ENCODE results near the gene AOPEP.

AOPEP gene

GRCh38 chr9:95029288-95029687 is 302.8 kb downstream of the AOPEP start:
- Histone ChIP-seq H2AFZ (ENCODE audit: low read depth, low read length) (no peak overlapping the region), H3K9me3 (ENCODE audit: insufficient read depth, low read length) (no peaks in the 10 kb centered on the region), H3K4me3 (ENCODE audit: low read length) (no peak overlapping the region), H3K4me1 (ENCODE audit: low read length) (no peaks in the 10 kb centered on the region), H3K79me2 (ENCODE audit: low read length) (no peaks in the 10 kb centered on the region), H3K27me3 (ENCODE audit: low read depth, low read length) (no peaks in the 10 kb centered on the region), H3K36me3 (replicated peaks; ENCODE audit: low read depth, low read length) (no peaks in the 10 kb centered on the region), H4K20me1 (ENCODE audit: insufficient read depth, low read length) (no peaks in the 10 kb centered on the region; the same call in 1 of the 2 replicates), H3K4me2 (ENCODE audit: low read length) (no peak overlapping the region), H3K27ac (ENCODE audit: low read length) (no peak overlapping the region), H3K9ac (ENCODE audit: low read length) (no peak overlapping the region)
- no peak for TF ChIP-seq EZH2phosphoT487 (IDR thresholded peaks at IDR 0.05; ENCODE audit: low read depth)
- no peak for TF ChIP-seq CTCF (IDR thresholded peaks at IDR 0.05; ENCODE audit: low read depth, low read length)

- Histone ChIP-seq H3K9me3 (ENCODE audit: insufficient read depth, low read length) (no peaks in the 10 kb centered on the region), H3K27ac (ENCODE audit: low read length) (no peak overlapping the region), H3K4me1 (ENCODE audit: low read length) (no peaks in the 10 kb centered on the region), H3K9ac (ENCODE audit: low read length) (no peak overlapping the region), H3K4me3 (ENCODE audit: low read length) (no peak overlapping the region), H3K79me2 (ENCODE audit: low read length) (no peaks in the 10 kb centered on the region), H4K20me1 (ENCODE audit: insufficient read depth, low read length) (no peaks in the 10 kb centered on the region; the same call in 1 of the 2 replicates), H2AFZ (ENCODE audit: low read depth, low read length) (no peak overlapping the region), H3K36me3 (replicated peaks; ENCODE audit: low read depth, low read length) (no peaks in the 10 kb centered on the region), H3K27me3 (ENCODE audit: low read depth, low read length) (no peaks in the 10 kb centered on the region), H3K4me2 (ENCODE audit: low read length) (no peak overlapping the region)
- no peak for TF ChIP-seq EZH2phosphoT487 (IDR thresholded peaks at IDR 0.05; ENCODE audit: low read depth)
- TF ChIP-seq CTCF (IDR thresholded peaks at IDR 0.05; ENCODE audit: low read depth, low read length), result no peak
These were observed 303.2 kb downstream of the AOPEP start for GRCh38 chr9:95029720-95030119.

GRCh38 chr9:95030344-95030743 is 303.8 kb downstream of the AOPEP start:
- no peaks in the 10 kb centered on the region for H3K79me2 ChIP-seq (ENCODE audit: low read length)
- H3K9ac ChIP-seq (ENCODE audit: low read length), result no peak overlapping the region
- H3K4me3 ChIP-seq (ENCODE audit: low read length), result no peak overlapping the region
- no peak overlapping the region for H3K27ac ChIP-seq (ENCODE audit: low read length)
- H3K27me3 ChIP-seq (ENCODE audit: low read depth, low read length), result no peaks in the 10 kb centered on the region
- no peaks in the 10 kb centered on the region for H3K4me1 ChIP-seq (ENCODE audit: low read length)
- no peaks in the 10 kb centered on the region for H3K36me3 ChIP-seq (replicated peaks; ENCODE audit: low read depth, low read length)
- H3K9me3 ChIP-seq (ENCODE audit: insufficient read depth, low read length), result no peaks in the 10 kb centered on the region
- no peak overlapping the region for H3K4me2 ChIP-seq (ENCODE audit: low read length)
- no peaks in the 10 kb centered on the region; the same call in 1 of the 2 replicates for H4K20me1 ChIP-seq (ENCODE audit: insufficient read depth, low read length)
- no peak overlapping the region for H2AFZ ChIP-seq (ENCODE audit: low read depth, low read length)
- TF ChIP-seq CTCF (IDR thresholded peaks at IDR 0.05; ENCODE audit: low read depth, low read length), result no peak
- no peak for TF ChIP-seq EZH2phosphoT487 (IDR thresholded peaks at IDR 0.05; ENCODE audit: low read depth)

- TF ChIP-seq CTCF (IDR thresholded peaks at IDR 0.05; ENCODE audit: low read depth, low read length), result no peak
- no peak for TF ChIP-seq EZH2phosphoT487 (IDR thresholded peaks at IDR 0.05; ENCODE audit: low read depth)
- no peak overlapping the region for H3K4me2 ChIP-seq (ENCODE audit: low read length)
- H3K27ac ChIP-seq (ENCODE audit: low read length), result no peak overlapping the region
- H3K9me3 ChIP-seq (ENCODE audit: insufficient read depth, low read length), result no peaks in the 10 kb centered on the region
- H4K20me1 ChIP-seq (ENCODE audit: insufficient read depth, low read length), result no peaks in the 10 kb centered on the region; the same call in 1 of the 2 replicates
- no peak overlapping the region for H2AFZ ChIP-seq (ENCODE audit: low read depth, low read length)
- no peaks in the 10 kb centered on the region for H3K27me3 ChIP-seq (ENCODE audit: low read depth, low read length)
- no peak overlapping the region for H3K4me3 ChIP-seq (ENCODE audit: low read length)
- no peak overlapping the region for H3K9ac ChIP-seq (ENCODE audit: low read length)
- H3K4me1 ChIP-seq (ENCODE audit: low read length), result no peaks in the 10 kb centered on the region
- H3K36me3 ChIP-seq (replicated peaks; ENCODE audit: low read depth, low read length), result no peaks in the 10 kb centered on the region
- H3K79me2 ChIP-seq (ENCODE audit: low read length), result no peaks in the 10 kb centered on the region
These were observed 304.6 kb downstream of the AOPEP start for GRCh38 chr9:95030920-95031642.

Measured in OCI-LY3 (cell line).